ENCODE data around the gene ILDR2. TPM values are rescaled to one million over a fixed set of nuclear protein-coding genes. Genes with fewer than 3 reads are reported as not detected.

The ILDR2 gene
- total and polyA plus RNA-seq, 2 donors (not counting 3 experiments of a cell fraction or from before 2014, with no cell fraction given): not detected

DNA sequence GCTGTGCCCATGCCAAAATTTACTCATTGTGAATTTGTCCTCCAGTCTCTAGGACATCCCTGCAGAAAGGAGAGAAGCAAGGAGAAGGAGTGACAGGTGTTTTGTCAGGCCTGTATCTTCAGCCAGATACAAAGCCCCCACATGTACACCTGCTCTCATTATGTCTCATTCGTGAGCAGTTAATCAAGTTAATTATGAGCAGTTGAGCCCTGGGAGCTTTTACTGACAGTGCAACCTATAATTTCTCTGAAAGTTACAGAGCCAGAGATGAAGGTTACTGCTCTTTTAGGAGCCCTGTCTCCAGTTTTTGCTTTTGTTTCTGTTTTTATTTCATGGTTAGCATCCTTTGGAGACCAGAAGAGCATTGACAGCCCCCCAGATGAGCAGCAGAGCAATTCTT, 5.0 kb upstream of the ILDR2 start:
- Histone ChIP-seq H3K4me1 (ENCODE audit: control insufficient read depth, extremely low read depth, insufficient read depth, low read length) (no peaks in the 10 kb centered on the region), H3K4me2 (ENCODE audit: insufficient read depth, low read length) (no peak overlapping the region), H3K9me3 (replicated peaks; ENCODE audit: control insufficient read depth, insufficient read depth, low read length) (no peaks in the 10 kb centered on the region), H4K20me1 (replicated peaks; ENCODE audit: control insufficient read depth, extremely low read depth, insufficient read depth, low read length) (no peaks in the 10 kb centered on the region), H3K9me1 (replicated peaks; ENCODE audit: control insufficient read depth, extremely low read depth, insufficient read depth, low read length) (no peaks in the 10 kb centered on the region), H3K36me3 (ENCODE audit: control insufficient read depth in 2 of 2, extremely low read depth in 1 of 2, insufficient read depth in 2 of 2, low read length in 2 of 2) (no peaks in the 10 kb centered on the region), H3K79me2 (ENCODE audit: control insufficient read depth, insufficient read depth, low read length) (no peaks in the 10 kb centered on the region), H3K4me3 (replicated peaks in 1 of 3; ENCODE audit: insufficient read depth in 1 of 3, low read depth in 1 of 3, low read length in 3 of 3) (no peak overlapping the region), H2AFZ (ENCODE audit: low read depth, low read length) (no peak overlapping the region), H3K9ac (replicated peaks; ENCODE audit: extremely low read depth, insufficient read depth, low read length) (no peak overlapping the region), H3K27ac (ENCODE audit: insufficient read depth, low read depth, low read length) (no peak overlapping the region), H3K27me3 (ENCODE audit: control insufficient read depth in 2 of 2, insufficient read depth in 2 of 2, low read length in 2 of 2) (peaks cover 11 to 22% of the 10 kb centered on the region in 2 experiments)
- intact Hi-C loops (cut with micrococcal nuclease) (no loop called here), dilution Hi-C loops (cut with MboI; ENCODE audit: extremely low pct_ligation_motif_present, low sequenced_read_pairs) (no loop called here)
- FAIRE-seq (no peak), DNase-seq (ENCODE audit: low read depth, low spot score) (no peak)
- no TSS peak for BruUV-seq (replicated peaks)
- TF ChIP-seq EZH2 (IDR thresholded peaks at IDR 0.05; ENCODE audit: borderline replicate concordance, low read depth, low read length, severe bottlenecking) (no peak), MYC (IDR thresholded peaks at IDR 0.05; ENCODE audit: low read depth, low read length) (no peak), POLR2A (IDR thresholded peaks at IDR 0.05; ENCODE audit: low read depth, low read length) (no peak), JUN (IDR thresholded peaks at IDR 0.05; ENCODE audit: borderline replicate concordance, insufficient read depth, insufficient read length, low read depth) (no peak), POLR2AphosphoS5 (IDR thresholded peaks at IDR 0.05; ENCODE audit: insufficient read depth, low read depth, low read length) (no peak), FOS (IDR thresholded peaks at IDR 0.05; ENCODE audit: borderline replicate concordance, insufficient read depth, low read length) (no peak), GATA2 (IDR thresholded peaks at IDR 0.05; ENCODE audit: insufficient read depth, insufficient read length, low read depth, low read length) (no peak)
- TF ChIP-seq, protein P1, sequence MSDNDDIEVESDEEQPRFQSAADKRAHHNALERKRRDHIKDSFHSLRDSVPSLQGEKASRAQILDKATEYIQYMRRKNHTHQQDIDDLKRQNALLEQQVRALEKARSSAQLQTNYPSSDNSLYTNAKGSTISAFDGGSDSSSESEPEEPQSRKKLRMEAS (IDR thresholded peaks at IDR 0.05; ENCODE audit: insufficient read depth, insufficient read length): no peak
- TF ChIP-seq, protein P2, sequence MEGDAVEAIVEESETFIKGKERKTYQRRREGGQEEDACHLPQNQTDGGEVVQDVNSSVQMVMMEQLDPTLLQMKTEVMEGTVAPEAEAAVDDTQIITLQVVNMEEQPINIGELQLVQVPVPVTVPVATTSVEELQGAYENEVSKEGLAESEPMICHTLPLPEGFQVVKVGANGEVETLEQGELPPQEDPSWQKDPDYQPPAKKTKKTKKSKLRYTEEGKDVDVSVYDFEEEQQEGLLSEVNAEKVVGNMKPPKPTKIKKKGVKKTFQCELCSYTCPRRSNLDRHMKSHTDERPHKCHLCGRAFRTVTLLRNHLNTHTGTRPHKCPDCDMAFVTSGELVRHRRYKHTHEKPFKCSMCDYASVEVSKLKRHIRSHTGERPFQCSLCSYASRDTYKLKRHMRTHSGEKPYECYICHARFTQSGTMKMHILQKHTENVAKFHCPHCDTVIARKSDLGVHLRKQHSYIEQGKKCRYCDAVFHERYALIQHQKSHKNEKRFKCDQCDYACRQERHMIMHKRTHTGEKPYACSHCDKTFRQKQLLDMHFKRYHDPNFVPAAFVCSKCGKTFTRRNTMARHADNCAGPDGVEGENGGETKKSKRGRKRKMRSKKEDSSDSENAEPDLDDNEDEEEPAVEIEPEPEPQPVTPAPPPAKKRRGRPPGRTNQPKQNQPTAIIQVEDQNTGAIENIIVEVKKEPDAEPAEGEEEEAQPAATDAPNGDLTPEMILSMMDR (IDR thresholded peaks at IDR 0.05; ENCODE audit: extremely low read depth in 1 of 2, insufficient read depth in 1 of 2, low read depth in 1 of 2, low read length in 2 of 2): no peak
- ChIA-PET CTCF (interaction anchor here (2.0 kb wide), 1 partner anchor 70 kb away, joined by 6 read pairs; no protein-coding TSS in a partner anchor), POLR2A (no interaction called here)
